NCI-H2171 treated with DMSO at 0.1 percent for 48 hours (cell line): ENCODE measurements around the gene KCNC4.

ENCODE experiments used
- DNase-seq: peaks from one replicate; lab custom pipeline; 2025; lab: John Stamatoyannopoulos, UW

KCNC4 gene

DNA sequence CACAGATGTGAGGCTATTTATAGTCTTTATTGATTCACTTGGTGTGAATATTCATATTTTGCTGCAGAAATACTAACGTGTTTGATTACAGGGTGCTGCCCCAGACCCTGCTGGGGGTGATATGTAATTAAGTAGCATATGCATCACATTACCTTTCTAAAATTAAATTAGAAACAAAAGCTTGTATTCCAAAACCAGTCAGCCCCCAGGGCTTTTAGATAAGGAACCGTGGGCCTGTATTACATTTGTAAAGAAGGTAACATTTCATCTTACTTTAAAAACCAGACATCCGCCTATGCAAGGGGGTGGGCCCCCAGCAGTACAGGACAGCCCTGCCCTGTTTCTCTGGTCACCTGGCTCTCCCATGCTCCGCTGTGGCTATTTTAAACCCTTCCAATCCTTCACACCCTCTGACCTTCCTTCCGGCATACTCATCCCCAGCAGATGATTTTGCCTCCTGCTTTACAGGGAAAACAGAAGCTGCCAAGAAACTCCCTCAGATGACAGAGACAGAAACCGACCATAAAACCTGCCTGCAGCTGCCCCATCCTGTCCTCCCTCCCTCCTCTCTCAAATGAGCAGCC, 22.0 kb upstream of the KCNC4 start:
- peak; percentile 25 for DNase-seq

DNA sequence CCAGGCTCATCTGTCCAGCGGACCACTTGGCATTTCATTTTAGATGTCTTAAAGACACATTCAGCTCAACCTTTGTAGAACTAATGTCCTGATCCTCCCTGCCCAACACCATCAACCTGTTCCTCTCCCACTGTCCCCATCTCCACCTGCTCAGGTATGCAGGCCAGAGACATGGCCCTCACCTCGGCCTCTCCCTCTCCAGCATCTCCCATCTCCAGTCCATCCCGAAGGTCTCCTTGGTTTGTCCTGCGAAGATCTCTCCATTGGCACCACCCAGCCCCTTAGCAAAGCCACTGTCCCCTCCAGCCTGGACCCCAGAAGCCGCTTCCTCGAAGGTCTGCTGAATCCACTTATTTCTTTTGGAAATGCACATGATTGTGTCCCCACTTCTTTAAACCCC, 20.9 kb upstream of the KCNC4 start:
- DNase-seq: no peak

DNA sequence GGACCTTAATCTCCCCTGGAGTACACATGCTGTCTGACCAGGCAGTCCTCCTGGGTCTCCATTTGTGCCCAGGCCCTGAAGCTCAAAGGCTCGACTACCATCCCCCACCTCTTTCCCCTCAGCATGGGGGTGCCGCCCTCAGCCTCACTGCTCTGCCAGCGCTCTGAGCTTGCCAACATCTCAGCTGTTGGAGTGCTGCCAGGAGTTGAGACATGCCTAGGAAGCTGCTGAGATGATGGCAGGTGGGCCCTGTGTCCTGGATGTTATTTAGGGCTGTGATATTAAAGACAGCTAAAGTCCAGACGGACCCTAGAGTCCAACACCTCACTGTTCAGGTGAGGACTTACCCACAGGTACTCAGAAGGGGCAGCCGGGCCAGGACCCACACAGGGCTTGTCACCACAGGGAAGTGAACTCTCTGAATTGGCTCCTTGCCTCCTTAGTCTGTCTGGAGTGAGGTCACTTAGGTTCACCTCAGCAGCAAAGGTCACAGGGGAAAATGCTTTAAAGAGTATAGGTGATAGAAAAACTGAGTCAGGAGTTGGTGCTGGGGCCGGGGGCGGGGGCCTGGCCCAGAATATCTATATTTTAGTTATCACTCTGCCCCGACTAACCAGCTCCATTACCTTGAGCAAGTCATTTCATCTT, 19.7 kb upstream of the KCNC4 start:
- peak; percentile 76 for DNase-seq

DNA sequence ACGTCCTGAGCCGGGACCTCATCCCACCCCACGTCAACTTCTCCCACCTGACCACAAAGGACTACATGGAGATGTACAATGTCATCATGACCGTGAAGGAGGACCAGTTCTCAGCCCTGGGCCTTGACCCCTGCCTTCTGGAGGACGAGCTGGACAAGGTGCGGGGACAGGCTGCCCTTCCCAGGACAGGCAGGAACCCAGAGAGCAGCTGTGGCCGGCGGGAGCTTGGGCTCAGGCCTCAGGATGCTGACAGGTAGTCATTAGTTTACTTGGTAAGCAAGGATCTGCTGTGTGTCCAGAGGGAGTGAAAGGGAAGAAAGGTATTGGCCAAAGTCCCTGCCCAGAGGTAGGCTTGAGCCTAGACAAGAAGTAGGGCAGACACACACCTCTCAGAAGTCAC, 17.6 kb upstream of the KCNC4 start:
- no peak for DNase-seq

DNA sequence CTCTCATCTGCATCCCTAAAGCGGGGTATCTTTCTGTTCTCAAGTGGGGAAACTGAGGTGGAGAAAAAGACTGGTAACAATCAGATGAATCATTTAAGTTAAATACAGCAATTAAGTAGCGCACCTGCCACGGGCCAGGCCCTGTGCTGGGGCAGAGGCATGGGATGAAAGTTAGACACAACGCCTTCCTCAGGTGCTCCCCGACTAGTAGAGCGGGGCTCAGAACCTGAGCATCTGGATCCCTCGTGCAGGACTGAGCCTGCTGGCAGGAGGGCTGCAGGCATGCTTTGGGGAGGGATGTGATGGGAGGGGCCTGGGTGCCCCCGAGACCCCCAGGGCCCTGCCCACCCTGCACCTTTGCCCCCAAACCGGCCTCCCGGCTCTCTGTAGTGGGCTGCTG, 14.9 kb upstream of the KCNC4 start:
- no peak for DNase-seq

DNA sequence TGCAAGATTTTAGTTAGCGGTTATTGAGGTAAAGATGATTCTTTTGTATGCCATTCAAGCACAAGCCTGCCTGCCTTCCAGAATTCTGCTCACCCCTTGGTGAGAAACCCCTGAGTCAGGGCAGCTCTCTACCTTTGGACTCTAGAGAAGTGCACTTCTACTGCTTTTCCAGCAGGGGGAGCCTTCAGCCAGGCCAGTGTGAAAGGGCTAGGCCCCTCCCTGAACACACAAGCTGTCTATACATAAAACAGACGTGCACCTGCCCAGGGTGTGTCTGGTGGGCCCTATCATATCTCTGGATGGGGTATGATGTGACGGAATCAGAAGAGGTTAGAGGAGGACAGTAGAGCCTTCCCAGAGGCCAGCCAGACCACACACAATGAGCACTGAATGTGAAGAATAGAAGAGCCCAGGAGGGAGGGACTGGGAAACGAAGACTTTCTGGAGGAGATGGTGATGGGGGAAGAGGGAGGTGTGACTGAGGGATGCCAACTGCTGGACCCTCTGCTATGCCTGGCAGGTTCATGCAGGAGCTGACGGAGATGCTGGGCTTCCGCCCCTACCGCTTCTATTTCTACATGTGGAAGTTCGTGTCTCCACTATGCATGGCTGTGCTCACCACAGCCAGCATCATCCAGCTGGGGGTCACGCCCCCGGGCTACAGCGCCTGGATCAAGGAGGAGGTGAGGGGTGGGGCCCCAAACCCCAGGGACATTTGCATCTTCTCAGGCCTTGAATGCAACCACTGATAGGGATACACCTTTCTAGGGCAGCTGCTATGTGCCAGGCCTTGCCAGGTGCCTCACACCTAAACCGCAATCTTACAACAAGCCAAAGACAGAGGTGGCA, 13.0 kb upstream of the KCNC4 start:
- DNase-seq: peak; percentile 85

DNA sequence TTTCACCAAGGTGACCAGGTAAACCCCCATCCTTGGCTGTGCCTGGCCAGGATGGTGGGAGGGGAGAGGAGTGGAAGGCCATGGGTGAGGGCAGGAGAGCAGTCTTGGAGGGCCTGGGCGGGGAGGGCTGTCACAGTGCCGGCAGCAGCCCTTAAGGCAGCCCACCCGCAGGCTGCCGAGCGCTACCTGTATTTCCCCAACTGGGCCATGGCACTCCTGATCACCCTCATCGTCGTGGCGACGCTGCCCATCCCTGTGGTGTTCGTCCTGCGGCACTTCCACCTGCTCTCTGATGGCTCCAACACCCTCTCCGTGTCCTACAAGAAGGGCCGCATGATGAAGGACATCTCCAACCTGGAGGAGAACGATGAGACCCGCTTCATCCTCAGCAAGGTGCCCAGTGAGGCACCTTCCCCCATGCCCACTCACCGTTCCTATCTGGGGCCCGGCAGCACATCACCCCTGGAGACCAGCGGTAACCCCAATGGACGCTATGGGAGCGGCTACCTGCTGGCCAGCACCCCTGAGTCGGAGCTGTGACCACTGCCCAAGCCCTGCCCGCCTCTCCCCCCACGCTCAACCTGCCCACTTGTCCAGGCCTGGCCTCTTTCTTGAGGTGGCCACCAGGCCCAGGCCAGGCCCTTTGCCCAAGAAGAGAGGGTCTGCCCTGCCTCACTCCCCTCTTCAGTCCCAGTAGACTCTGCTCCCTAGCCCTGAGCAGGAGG, 12.0 kb upstream of the KCNC4 start:
- no peak for DNase-seq

DNA sequence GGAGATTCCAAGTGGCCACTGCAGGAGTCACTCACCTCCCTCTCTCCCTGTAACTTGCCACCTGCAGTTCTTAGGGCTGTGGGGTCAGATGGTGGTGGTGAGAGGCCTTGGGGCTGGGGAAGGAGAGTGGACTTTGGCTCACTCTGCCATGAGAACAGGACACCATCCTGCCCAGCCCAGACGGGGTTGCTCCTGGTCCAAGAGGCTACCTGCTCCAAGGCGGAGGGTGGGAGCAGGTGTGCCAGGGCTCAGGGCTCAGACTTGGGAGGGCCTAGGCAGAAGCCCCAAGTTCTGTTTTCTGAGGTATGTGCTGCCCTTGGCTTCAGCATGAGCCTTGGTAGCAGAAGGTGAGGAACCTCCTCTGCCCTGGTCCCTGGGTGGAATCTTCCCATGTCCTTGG, 11.4 kb upstream of the KCNC4 start:
- DNase-seq: no peak

DNA sequence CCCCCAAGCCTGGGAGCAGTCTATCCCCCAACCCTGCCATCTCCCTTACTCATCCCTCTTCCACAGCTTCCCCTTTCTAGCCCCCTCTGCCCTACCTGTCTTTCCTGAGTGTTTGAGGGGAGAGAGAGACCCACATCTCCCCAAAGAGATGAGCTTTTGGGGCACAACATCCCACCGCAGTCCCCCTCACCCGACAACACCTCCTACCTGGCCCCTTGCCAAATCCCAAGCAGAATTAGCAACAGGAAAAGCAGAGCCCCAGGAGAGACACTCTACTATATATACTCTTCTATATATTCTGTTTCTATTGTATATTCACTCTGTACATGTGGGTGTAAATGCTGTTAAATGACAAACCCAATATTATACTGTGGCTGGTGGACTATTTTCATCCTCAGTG, 9.9 kb upstream of the KCNC4 start:
- no peak for DNase-seq

DNA sequence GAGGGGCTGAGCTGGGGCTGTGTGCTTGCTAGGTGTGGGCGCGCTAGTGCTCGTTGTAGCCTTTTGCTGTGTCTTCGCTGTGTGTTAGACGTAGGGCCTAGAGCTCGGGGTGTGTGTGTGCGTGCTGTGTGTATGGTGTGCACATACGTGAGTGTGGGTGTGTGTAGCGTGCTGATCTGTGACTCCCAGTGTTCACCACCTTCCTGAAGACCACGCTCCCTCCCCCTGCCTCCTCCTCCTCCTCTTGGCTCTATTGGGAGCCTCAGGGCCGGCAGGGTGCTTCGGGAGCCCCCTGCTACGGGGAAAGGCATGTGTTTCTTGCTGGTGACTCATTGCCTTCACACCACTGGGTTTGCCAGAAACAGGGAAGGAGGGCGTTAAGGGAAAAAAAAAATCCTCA, 9.4 kb upstream of the KCNC4 start:
- DNase-seq: no peak

DNA sequence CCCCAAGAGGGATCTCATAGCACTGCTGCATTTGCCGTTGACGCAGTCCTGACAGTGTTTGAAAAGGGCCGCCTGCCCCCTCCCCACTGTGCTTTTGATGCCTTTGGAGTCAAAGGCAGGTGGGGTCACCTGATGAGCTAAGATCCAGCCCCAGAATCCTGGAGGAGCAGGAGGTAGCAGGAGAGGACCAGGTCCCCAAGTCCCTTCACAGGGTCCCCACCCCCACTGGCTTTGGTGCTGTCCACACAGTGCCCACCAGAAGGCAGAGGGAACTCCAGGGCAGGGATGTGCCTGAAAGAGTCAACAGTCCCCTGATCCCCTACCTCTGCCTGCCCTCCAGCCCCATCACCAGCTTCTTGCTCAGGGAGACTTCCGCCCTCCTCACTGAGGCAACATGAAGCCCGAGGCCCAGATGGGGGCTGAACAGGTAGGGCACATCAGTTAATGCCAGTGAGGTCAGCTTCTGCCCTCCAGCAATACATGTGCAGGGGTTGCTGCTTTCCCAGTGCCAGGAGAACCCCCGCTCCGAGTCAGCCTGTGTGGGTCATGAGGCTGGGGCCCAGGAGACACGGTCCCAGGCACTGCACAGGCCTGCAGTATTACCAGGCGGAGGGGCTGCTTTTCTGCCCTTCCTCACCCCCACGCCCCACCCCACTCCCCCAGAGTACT, 8.8 kb upstream of the KCNC4 start:
- DNase-seq: no peak

DNA sequence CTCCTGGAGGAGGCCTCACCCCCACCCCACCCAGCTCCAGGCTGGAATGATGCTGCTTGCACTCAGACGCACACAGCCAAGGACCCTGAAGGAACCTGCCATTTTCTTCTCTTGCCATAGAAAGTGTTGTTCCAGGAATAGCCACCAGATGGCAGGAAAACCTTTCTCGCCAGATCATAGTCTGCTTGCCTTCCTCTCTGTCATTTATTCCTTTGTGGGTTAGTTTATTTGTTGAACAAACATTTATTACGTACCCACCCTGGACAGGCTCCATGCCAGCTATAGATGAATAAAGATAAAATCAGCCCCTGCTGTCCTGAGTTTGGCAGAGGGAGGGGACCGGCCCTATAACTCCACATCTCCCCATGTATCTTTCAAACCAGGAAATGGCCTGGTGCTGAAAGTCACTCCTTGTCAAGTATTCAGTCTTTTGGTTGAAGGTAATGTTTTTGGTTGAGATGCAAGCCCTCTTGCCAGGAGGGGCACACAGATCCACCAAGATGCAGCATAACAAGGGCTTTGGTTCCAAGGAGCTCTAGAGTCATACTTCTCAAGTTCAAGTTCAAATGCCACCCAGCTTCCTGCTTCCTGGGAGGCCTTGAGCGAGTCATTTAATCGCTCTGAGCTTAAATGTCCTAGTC, 7.0 kb upstream of the KCNC4 start:
- peak; percentile 69 for DNase-seq

DNA sequence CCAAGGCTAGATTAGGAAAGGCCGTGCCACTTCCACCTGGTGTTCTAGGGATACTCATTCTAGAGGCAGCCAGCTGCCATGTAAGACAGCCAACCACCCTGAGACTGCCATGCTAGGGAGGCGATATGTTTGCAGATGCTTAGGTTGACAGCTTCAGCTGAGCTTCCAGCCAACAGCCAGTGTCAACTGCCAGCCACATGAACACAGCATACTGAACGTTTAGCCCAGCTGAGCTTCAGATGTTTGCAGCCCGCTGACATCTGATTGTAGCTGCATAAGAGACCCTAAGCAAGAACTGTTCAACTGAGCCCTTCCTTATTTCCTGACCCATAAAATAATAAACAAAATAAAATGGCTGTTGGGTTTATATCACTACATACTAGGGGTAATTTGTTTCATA, 5.0 kb upstream of the KCNC4 start:
- DNase-seq: no peak

DNA sequence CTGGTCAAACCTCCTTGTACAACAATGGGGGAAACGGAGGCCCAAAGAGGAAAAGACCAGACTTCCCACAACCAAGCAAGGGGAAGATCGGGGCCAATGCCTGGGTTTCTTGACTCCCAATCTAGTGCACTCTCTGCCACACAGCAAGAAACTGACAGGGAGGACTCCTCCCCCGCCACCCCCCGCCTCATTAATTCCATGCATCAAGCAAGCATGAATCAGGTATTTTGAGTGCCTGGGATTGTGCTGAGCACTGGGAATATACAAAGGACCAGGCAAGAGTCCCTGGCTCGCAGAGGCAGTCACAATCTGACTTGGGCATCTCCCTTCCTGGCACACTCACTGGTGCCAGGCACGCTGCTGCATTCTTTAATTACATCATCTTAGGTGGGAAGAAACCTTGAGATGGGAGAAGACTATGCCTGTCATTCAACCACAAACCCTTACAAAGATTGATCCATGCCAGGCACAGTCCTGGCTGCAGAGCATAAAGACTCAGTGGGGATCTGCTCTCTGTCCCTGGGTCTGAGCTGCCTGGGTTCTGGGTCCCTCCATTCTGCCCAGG, 4.4 kb upstream of the KCNC4 start:
- no peak for DNase-seq

DNA sequence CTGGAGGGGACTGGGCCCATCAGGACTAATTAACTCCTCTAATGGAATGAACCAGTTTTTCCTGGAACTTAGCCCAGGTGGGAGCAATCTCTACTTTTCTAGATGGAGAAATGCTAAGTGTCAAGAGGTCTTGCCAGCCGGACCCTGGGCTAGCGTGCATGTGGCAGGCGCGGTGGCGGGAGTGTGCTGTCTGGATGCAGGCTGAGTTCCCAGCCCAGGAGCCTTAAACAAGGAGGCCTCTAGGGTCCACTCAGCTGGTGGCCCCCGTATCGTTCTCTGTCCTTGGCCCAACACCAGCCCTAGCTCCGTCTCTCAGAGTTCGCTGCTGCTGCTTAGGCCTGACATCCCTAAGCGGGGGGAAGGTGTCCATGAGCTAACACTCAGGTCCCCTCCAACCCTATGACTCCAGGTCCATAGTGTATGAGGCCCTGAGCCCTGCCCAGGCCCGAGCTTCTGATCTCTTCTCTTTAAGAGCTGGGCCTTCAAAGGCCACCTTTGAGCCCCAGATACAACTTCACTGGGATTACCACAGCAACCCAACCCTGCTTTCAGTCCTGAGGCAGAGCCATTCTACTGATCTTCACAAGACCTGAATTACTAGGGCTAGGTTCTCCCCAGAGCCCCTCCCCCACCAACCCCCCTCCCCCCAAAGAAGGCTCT, 3.7 kb upstream of the KCNC4 start:
- DNase-seq: no peak

DNA sequence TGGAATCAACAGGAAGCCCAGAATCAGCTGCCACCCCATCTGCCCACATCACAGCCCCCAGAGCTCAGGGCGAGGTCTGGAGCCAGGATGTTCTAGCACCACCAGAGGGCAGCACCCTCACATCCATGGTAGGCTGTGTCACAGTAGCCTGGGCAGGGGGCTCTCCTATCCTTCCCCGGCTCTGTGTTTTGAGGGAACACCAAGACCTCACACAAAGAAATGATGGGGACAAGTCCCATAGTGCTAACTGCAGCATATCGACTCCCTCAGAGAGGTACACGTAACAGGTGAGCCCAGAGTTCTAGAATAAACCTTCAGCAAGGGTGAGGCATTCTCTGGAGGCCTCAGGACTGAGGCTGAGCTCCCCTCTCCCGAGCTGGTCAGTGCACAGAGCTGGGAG, 2.3 kb upstream of the KCNC4 start:
- peak; percentile 80 for DNase-seq

DNA sequence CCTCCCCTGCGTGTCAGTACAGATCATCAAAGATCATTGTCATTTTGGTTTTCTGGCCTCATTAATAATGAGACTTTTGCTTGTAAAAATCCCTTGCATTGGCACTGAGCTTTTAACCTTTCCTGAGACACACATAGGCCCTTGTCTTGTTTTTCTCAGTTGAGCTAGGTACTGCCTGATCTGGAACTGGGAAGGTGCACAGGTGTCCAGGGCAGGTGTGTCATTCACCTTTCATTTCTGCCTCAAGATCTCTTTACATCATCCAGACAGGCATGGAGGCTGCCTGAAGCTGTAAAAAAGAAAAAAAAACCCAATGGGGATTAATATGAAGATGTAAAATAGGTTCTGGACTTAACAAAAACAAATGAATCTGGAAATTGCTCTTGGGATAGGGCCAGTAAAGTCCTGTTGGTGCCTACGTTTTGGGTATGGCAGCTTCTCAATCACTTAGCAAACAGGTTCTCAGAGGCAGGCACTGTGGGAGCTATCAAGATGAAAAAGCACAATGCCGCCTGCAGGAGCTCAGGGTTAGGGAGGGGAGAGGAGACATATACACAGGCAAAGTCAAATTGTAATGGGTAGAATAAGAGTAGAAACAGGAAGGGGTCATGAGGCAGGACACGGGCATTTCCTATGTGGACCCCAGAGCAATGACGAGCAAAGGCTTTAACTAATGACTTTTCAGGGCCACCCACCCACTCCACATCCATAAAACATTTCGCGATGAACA, 1.0 kb upstream of the KCNC4 start:
- no peak for DNase-seq

DNA sequence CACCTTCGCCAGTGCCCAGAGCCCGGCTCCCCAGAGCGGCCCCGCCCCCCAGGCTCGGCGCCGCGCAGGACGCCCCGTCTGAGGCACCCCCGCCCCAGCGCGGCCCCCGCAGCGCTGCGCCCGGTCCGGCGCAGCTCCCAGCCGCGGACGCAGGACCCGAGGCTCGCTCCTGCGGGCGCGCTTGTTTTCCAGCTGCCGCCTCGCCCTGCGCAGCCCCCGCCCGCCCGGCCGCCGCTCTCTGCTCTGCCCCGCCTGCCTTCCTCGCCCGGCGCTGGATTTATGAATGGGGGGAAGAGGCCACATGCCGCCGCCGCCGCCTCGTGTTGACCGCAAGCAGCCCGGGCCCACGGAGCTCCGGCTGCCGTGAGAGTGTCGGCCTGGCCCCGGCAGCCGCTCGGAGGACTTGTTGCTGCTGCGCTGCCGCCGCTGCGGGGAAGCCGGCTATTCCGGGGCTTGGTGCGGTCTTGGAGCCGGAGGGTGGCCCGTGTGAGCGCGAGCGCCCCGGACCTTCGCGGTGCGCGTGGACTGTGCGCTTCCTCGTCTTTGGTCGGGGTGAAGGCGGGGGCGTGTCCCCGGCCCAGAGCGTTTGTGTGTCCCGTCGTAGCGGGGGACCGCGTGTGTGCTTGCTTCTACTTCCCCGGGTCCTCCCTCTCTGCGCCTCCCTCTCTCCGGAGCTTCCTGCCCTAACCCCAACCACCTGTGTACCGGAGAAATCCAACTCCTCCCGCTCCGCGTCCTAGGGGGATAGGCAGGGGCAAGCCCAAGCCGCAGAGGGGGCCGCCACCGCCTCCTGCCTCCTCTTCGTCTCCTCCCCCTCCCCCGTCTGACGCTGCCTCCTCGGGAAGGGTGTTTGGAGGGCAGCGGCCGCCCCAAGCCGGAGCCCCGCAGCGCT, 736 bp downstream of the KCNC4 start:
- peak; percentile 83 for DNase-seq
